Naive B cell (primary cell): Measurements from ENCODE around the gene SKP1. TPM values are rescaled to one million over a fixed set of nuclear protein-coding genes. Genes with fewer than 3 reads are reported as not detected.
"Not testable (repeated sequence)": the region's sequence is repeated elsewhere in the genome, so short reads cannot be mapped to it uniquely, and the experiment has no call there.

Experiments
- ATAC-seq, 2 donors: fragments of 150-1000 bp; cut with Tn5 transposase; 2 replicates each; pipeline ENCODE4 v1.10.0; 2021; ENCODE audit warnings: low read depth in 2 of 2, mild to moderate bottlenecking in 2 of 2, moderate library complexity in 2 of 2
- DNase-seq: peaks from one replicate; pipeline ENCODE4 v3.0.0; 2022
- H3K27ac Mint-ChIP-seq, 6 donors: one replicate each; pipeline ENCODE4 v1.8.0; 2020 to 2022; ENCODE audit warnings: mild to moderate bottlenecking in 6 of 6, mixed read lengths in 6 of 6, moderate library complexity in 5 of 6, inconsistent platforms in 2 of 6
- H3K27me3 Mint-ChIP-seq, 3 donors: one replicate each; pipeline ENCODE4 v1.8.0; 2021 to 2022; ENCODE audit warnings: mixed read lengths in 3 of 3, mild to moderate bottlenecking in 1 of 3
- H3K36me3 Mint-ChIP-seq, 2 donors: one replicate each; pipeline ENCODE4 v1.8.0; 2020 to 2022; ENCODE audit warnings: mixed read lengths in 2 of 2, inconsistent platforms in 1 of 2, mild to moderate bottlenecking in 1 of 2
- H3K4me1 Mint-ChIP-seq, 3 donors: one replicate each; pipeline ENCODE4 v1.8.0; 2020 to 2022; ENCODE audit warnings: mixed read lengths in 3 of 3, inconsistent platforms in 1 of 3, mild to moderate bottlenecking in 1 of 3, moderate library complexity in 1 of 3
- H3K4me3 Mint-ChIP-seq, 8 donors: one replicate each; pipeline ENCODE4 v1.8.0; 2020 to 2022; ENCODE audit warnings: mild to moderate bottlenecking in 8 of 8, mixed read lengths in 8 of 8, moderate library complexity in 8 of 8, inconsistent platforms in 2 of 8
- H3K9me3 Mint-ChIP-seq, 7 donors: one replicate each; pipeline ENCODE4 v1.8.0; 2020 to 2022; ENCODE audit warnings: mixed read lengths in 7 of 7, mild to moderate bottlenecking in 5 of 7, inconsistent platforms in 2 of 7, moderate library complexity in 1 of 7
- polyA plus RNA-seq, 6 donors: library from polyadenylated mRNA; unstranded; fragments of 300-500 nt; fragmentation: Illumina TruSeq; gene quantifications; one replicate each; pipeline ENCODE4 v1.2.3, GENCODE V29; 2021; ENCODE audit warnings: low read depth in 6 of 6

SKP1 gene
- polyA plus RNA-seq, 6 donors from 2014 or later = 1,058 to 1,567 (median 1,113) TPM

DNA sequence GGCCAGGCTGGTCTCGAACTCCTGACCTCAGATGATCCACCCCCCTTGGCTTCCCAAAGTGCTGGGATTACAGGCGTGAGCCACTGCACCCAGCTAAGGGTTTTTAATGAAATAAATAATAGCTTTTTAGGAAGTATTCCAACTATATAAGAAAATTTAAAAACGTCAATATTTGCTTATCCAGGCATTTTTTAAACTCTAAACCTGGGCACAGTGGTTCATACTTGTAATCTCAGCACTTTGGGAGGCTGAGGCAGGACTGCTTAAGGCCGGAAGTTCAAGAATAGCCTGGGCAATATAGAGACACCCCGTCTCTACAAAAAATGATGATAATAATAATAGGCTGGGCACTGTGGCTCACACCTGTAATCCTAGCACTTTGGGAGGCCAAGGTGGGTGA is 14.2 kb downstream of the SKP1 start:
- Mint-ChIP-seq H3K4me1 (peaks cover 8 to 18% (median 9%) of the 10 kb centered on the region in 3 donors), H3K9me3 (no peaks in the 10 kb centered on the region), H3K27me3 (no peaks in the 10 kb centered on the region), H3K36me3 (peaks cover 36 to 37% of the 10 kb centered on the region in 2 donors), H3K27ac (no peak overlapping the region), H3K4me3 (no peak overlapping the region)
- ATAC-seq (no peak), DNase-seq (no peak)

DNA sequence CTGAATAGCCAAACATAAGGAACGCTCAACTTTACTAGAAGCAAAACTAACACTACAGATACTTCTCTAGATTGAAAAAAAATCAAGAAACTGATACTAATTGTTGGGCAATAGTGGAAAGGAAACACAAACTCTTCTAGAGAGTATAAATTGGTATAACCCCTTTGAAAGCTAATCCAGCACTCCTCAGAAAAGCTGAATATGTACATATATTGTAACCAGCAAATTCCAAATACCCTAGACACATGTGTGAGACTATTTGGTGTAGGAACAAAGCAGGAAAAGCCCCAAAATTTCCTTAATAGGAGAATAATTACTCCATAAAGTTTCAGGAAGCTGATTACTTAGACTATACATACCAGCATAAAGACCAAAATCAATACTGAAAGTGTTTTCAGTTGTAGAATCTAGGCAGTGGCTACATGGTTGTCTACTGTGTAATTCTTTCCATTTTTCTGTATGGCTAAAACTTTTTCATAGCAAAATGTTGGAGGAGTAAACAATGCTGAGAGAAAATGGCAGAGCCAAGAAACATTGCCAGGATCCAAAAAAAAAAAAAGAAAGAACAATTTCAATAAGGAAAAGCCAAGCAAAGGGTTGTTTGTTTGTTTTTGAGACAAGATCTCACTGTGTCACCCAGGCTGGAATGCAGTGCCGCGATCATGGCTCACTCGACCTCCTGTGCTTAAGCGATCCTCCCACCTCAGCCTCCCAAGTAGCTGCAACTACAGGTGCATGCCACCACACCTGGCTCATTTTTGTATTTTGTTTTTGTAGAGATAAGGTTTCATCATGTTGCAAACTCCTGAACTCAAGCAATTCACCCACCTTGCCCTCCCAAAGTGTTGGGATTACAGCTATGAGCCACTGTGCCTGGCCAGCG is 15.0 kb downstream of the SKP1 start:
- peaks cover 8 to 18% (median 8%) of the 10 kb centered on the region in 3 donors for H3K4me1 Mint-ChIP-seq
- H3K9me3 Mint-ChIP-seq = no peaks in the 10 kb centered on the region
- H3K27me3 Mint-ChIP-seq = no peaks in the 10 kb centered on the region
- ATAC-seq (no peak), DNase-seq (no peak)
- H3K4me3 Mint-ChIP-seq = no peak overlapping the region
- peaks cover 36 to 37% of the 10 kb centered on the region in 2 donors for H3K36me3 Mint-ChIP-seq
- no peak overlapping the region for H3K27ac Mint-ChIP-seq

DNA sequence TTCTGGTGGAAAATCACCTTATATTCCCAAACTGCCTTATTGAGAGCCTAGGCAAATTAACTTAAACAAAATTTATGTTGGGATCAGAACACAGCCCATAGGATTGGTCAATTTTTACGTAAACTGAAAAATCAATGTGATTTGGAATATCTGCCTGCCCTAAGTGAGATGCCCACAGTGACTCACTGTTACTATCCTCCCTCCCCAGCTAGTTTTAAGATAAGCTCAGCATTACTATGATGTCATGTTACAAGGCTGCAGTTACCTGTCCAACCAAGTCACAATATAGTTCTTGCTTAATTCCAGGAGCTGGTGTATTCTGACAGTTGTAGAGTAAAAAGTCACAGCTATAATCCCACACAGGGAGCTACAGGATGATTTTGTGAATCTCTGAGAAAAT is 23.1 kb downstream of the SKP1 start:
- Mint-ChIP-seq H3K4me1 (peaks cover 0 to 15% (median 0%) of the 10 kb centered on the region in 3 donors), H3K4me3 (no peak overlapping the region), H3K27me3 (no peaks in the 10 kb centered on the region), H3K36me3 (peaks cover 25 to 26% of the 10 kb centered on the region in 2 donors), H3K27ac (no peak overlapping the region), H3K9me3 (no peaks in the 10 kb centered on the region)
- no peak for DNase-seq
- no peak for ATAC-seq

DNA sequence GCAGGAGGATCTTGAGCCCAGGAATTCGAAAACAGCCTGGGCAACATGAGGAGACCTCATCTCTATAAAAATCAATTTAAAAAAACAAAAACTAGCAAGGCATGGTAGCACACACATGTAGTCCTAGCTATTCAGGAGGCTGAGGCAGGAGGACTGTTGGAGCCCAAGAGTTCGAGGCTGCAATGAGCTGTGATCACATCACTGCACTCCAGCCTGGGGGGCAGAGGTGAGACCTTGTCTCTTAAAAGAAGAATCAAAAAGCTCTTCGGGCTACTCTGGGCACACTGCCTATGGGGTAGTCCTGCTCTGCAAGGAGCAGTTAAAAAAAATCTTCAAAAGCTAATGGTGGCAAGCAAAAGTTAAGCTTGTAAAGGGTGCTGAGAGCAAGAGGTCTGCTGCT is 23.5 kb downstream of the SKP1 start:
- peak overlapping the region in 1 of 6 donors; percentile 76 for H3K27ac Mint-ChIP-seq
- H3K36me3 Mint-ChIP-seq = peaks cover 23 to 24% of the 10 kb centered on the region in 2 donors
- no peak overlapping the region for H3K4me3 Mint-ChIP-seq
- ATAC-seq (no peak), DNase-seq (no peak)
- H3K27me3 Mint-ChIP-seq = no peaks in the 10 kb centered on the region
- no peaks in the 10 kb centered on the region for H3K9me3 Mint-ChIP-seq
- peaks cover 0 to 15% (median 0%) of the 10 kb centered on the region in 3 donors for H3K4me1 Mint-ChIP-seq

DNA sequence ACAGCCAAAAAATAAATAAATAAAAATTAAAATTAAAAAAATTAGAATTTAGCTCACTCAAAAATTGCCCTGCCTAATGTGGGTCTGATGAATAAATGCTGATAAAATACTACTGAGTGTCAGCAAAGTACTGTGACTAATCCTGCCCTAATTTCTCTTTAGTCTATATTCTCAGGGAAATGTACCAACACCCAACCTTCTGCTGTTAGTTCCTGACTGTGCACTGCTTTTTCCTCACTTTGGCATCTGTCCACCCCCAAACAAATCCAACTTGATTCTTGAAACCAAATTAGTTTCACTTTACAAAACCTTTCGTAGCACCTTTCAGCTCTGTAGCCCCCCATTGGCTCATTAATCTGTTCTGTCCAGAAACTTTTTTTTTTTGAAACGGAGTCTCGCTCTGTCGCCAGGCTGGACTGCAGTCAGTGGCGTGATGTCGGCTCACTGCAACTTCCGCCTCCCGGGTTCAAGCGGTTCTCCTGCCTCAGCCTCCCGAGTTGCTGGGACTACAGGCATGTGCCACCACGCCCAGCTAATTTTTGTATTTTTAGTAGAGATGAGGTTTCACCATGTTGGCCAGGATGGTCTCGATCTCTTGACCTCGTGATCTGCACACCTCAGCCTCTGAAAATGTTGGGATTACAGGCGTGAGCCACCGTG is 24.4 kb downstream of the SKP1 start:
- peak overlapping the region in 3 of 6 donors; percentile 11 to 76 (median 58) for H3K27ac Mint-ChIP-seq
- DNase-seq = not testable (repeated sequence)
- H3K4me1 Mint-ChIP-seq = peaks cover 0 to 16% (median 0%) of the 10 kb centered on the region in 3 donors

DNA sequence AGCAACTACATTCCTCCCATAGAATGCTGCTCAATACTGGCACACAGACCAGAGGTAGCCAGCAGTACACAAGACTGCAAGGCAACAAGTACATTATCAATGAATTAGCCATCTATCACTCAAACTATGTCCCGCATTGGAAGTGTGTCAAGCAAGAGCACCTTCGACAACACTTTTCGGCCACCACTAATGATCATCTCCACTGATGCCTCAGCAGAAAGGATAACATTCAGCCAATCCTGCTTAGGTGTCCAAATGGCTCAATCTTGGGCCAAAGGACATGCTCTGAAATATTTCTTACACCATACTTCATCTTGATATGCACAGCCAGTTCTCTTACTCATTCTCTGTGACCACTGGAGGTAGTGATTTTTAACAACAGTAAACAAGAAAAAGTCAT is 25.0 kb downstream of the SKP1 start:
- no peak overlapping the region for H3K4me3 Mint-ChIP-seq

More for the DNA sequence above, 24.4 kb downstream of the SKP1 start:
- not testable (repeated sequence) for H3K4me3 Mint-ChIP-seq, H3K27me3 Mint-ChIP-seq, H3K9me3 Mint-ChIP-seq, ATAC-seq
- peaks cover 17 to 18% of the 10 kb centered on the region in 2 donors for H3K36me3 Mint-ChIP-seq

DNA sequence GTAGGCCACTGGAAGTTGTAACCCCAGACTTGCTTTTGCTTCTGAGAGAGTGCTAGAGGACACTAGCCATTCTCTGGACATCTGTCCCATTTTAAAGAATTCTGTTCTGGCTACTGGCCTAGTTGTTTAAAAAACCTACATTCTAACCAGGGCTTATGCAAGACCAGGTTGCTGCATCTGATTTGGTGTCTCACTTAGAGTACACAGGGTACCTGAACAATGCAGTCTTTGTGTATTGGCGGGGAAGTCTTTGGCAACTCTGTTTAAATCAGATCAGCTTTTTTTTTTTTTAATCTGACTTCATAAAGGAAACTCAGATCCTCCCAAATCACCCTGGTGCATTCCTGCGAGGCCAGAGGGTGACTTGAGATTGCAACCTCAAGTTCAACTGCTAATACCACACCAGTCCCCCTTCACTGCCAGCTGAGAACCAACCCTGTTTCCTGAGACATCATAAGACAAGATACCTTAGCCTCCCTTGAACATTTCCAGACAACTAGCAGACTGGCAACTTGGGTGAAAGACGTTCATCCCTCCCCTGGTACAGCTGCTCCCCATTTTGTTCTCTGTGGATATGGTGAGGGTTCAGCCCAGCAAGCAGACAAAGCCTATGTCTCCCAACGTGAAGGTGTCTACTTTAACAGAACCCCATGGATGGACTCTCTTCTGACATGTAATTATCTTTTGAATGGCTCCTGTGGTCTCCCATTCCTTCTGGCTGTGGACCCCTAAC is 27.0 kb downstream of the SKP1 start:
- Mint-ChIP-seq H3K9me3 (no peaks in the 10 kb centered on the region), H3K27me3 (no peaks in the 10 kb centered on the region), H3K27ac (peak overlapping the region in 4 of 6 donors; percentile 67 to 82 (median 75)), H3K4me1 (peaks cover 5 to 13% (median 10%) of the 10 kb centered on the region in 3 donors), H3K36me3 (peaks cover 7 to 9% of the 10 kb centered on the region in 2 donors), H3K4me3 (peak overlapping the region in 1 of 8 donors; percentile 22)
- no peak for ATAC-seq
- no peak for DNase-seq

More for the DNA sequence above, 25.0 kb downstream of the SKP1 start:
- peaks cover 17 to 18% of the 10 kb centered on the region in 2 donors for H3K36me3 Mint-ChIP-seq
- no peaks in the 10 kb centered on the region for H3K27me3 Mint-ChIP-seq
- no peaks in the 10 kb centered on the region for H3K9me3 Mint-ChIP-seq
- peaks cover 0 to 18% (median 0%) of the 10 kb centered on the region in 3 donors for H3K4me1 Mint-ChIP-seq
- ATAC-seq (no peak), DNase-seq (no peak)
- H3K27ac Mint-ChIP-seq = peak overlapping the region in 1 of 6 donors; percentile 58

DNA sequence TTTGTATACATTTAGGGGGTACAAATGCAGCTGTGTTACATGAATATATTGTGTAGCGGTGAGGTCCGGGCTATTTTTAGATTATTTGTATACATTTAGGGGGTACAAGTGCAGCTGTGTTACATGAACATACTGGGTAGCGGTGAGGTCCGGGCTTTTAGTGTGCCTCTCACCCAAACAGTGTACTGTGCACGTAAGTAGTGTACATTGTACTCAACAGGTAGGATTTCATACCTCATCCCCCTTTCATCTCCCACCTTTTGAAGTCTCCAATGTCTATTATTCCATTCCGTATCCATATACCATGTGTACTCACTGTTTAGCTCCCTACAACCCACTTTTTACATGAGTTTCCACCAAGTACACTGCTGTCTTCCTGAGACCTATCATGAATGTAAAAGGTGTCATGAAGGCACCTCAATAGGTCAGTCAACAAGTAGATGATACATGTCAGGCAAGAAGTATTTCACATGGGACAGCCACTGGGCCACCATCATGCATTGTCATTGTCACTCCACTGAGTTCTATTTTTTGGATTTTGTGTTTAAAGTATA is 27.7 kb downstream of the SKP1 start:
- H3K27me3 Mint-ChIP-seq = no peaks in the 10 kb centered on the region
- DNase-seq (no peak), ATAC-seq (no peak)
- peaks cover 5 to 15% (median 10%) of the 10 kb centered on the region in 3 donors for H3K4me1 Mint-ChIP-seq
- H3K4me3 Mint-ChIP-seq = no peak overlapping the region
- peaks cover 7 to 9% of the 10 kb centered on the region in 2 donors for H3K36me3 Mint-ChIP-seq
- no peaks in the 10 kb centered on the region for H3K9me3 Mint-ChIP-seq
- peak overlapping the region in 5 of 6 donors; percentile 26 to 71 (median 42) for H3K27ac Mint-ChIP-seq

DNA sequence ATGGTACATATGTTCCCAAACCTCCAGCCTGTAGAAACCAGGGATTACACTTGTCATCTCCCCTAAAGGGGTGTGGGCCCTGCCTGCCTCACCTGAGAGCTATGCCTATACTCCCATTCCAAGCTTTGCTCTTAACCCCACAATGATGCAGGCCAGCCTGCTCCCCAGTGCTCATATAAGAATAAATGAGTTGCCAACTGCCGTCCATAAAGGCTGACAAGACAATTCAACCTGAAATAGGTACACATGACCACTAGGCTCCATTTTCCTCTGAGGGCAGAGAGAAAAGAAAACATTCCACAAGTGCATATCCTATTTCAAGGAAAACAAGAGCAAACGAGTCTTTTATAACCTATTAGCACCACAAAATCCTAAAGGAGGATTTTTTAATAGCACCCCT is 28.4 kb downstream of the SKP1 start:
- H3K36me3 Mint-ChIP-seq = peaks cover 5 to 7% of the 10 kb centered on the region in 2 donors

DNA sequence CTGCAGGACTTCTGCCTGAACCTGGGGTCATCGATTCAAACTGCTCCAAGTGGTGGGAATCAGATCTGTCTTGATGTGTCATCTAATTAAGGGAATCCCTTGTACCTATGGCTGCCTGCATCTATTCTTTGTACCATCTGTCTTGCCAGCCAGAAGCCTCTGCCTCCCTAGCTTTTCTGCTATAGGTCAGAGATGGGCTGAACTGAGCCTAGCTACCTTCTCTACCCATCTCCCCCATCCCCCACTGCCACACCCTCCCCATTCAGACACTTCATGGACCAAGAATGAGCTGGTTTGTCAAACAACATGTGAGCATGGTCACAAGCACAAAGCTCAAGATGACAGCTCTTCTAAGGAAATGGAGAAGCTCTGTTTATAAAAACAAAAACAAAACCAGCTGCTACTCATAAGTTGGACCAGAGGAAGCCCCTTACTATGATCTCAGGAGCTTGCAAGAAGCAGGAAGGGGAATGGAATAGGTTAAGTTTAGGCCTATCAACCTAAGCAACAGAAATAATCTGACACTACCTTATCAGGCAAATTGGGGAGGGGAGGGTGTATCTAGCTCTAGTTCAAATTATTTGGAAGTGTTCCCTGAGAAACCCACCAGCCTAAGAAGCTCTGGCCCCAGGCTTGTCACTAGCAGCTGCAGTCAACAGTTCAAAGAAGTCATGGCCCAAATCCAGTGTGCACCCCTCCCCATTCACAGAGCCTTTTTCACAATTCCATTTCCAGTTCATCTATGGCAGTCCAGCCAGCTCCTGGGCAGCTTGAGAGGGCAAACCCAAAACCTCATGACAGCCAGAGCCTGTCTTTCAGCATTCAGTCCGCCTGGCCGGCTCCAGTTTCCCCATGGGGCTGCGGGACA is 29.9 kb downstream of the SKP1 start:
- H3K27me3 Mint-ChIP-seq = no peaks in the 10 kb centered on the region
- peaks cover 4 to 7% of the 10 kb centered on the region in 2 donors for H3K36me3 Mint-ChIP-seq
- H3K27ac Mint-ChIP-seq = peak overlapping the region in 3 of 6 donors; percentile 51 to 79 (median 69)
- H3K4me1 Mint-ChIP-seq = peaks cover 5 to 15% (median 10%) of the 10 kb centered on the region in 3 donors
- no peak for DNase-seq
- no peak for ATAC-seq
- H3K9me3 Mint-ChIP-seq = no peaks in the 10 kb centered on the region
- no peak overlapping the region for H3K4me3 Mint-ChIP-seq

More for the DNA sequence above, 28.4 kb downstream of the SKP1 start:
- Mint-ChIP-seq H3K27me3 (no peaks in the 10 kb centered on the region), H3K9me3 (no peaks in the 10 kb centered on the region), H3K4me3 (no peak overlapping the region), H3K4me1 (peaks cover 5 to 15% (median 10%) of the 10 kb centered on the region in 3 donors), H3K27ac (peak overlapping the region in 1 of 6 donors; percentile 80)
- ATAC-seq (no peak), DNase-seq (no peak)

DNA sequence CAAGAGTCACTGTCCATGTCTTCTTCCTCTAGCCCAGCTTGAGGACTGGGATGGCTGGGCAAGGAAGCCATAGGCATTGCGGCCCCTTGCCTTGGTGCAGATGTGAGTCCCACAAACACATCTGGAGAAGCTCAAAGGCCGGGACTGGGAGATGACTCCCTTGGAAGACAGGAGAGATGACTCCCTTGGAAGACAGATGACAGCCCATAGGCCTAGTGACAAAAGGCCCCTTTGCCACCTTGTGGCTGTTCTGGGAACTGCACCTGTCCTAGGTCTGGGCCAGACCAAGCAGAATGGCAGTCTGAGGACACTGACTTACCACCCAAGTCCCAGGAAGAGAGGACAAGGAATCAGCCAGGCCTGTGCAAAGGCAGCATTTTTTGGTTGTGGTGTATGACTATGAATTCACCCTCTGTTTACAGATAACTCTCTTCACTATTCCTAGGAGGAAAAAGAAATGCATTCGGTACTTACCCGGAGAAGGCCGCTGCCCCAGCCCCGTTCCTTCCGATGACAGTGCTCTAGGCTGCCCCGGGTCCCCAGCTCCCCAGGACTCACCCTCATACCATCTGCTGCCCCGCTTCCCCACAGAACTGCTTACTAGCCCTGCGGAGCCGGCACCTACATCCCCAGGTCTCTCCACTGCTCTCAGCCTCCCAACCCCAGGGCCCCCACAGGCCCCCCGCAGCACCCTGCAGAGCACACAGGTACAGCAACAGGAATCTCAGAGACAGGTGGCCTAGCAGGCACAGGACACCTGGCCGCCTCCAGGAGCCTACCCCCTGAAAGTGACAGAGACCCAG is 30.8 kb downstream of the SKP1 start:
- Mint-ChIP-seq H3K27ac (peak overlapping the region in 3 of 6 donors; percentile 5 to 79 (median 20)), H3K4me1 (peaks cover 12 to 20% (median 13%) of the 10 kb centered on the region in 3 donors), H3K4me3 (peak overlapping the region in 1 of 8 donors; percentile 67), H3K36me3 (peaks cover 4 to 7% of the 10 kb centered on the region in 2 donors), H3K27me3 (no peaks in the 10 kb centered on the region), H3K9me3 (no peaks in the 10 kb centered on the region)
- ATAC-seq = peak; percentile 85 to 89
- DNase-seq = peak; percentile 68
